ENCODE data around the gene RPL22L1.

RPL22L1 gene

DNA sequence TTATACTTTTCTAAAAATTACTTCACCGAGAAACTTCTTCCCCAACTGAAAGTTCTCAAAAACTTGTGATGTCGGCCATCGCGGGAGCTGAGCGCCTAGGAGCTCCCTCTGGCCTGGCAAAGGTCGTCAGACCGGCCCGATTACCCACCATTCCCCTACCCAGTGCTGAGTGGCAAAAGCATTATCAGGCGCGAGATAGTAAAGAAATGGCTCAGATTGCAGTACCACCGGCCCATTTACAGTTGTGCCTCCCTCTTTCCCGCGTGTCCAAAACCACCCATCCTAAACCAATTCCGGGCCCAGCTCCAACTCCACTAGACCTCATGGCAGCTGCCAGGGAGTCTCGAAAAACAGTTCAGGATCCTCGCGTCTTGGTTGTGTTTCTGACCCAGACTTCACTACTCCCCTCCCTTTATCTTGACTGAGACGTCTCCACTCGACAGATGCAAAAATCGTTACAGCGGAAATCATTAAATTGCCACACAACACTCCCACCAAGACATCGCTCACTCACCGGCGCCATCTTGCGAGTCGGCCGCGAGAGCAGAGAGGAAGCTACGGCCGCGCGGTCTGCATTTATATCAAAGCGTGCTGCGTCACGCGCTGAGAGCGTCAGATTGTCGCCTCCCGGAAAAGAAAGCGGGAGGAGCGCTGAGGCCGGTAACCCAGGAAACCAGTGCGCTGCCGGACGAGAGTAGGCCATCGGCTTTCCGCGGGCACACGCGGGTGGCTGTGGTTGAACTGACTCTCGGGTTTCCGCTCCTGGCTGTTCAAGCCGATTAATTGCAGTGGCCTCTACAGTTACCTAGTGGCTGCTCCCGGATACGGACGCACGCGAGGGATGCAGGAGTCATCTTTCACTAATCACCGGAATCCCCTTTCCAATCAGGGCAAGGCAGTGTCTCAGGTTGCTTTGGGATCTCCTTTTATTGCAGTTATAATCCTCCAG is at the start of gene RPL22L1:
RPL22L1 (minus strand) TSS at position 551 of the 949 bp plus-strand sequence; CDS start at position 523, 28 bp downstream.
- Histone ChIP-seq H3K36me3 (ENCODE audit: low read depth) (peaks cover 40% of the 10 kb centered on the region), H3K27ac (ENCODE audit: poor library complexity, severe bottlenecking) (peak within 1 kb of the TSS; percentile 73), H3K27me3 (ENCODE audit: insufficient read depth, poor library complexity, severe bottlenecking) (no peaks in the 10 kb centered on the region), H3K4me3 (ENCODE audit: severe bottlenecking) (peak within 1 kb of the TSS; percentile 74), H3K4me1 (ENCODE audit: insufficient read depth, poor library complexity, severe bottlenecking) (peaks cover 11% of the 10 kb centered on the region), H3K9me3 (ENCODE audit: severe bottlenecking) (no peaks in the 10 kb centered on the region)
- ATAC-seq (ENCODE audit: low read depth) (peak; percentile 87), DNase-seq (ENCODE audit: low spot score) (peak; percentile 92)
- TF ChIP-seq, protein P1, sequence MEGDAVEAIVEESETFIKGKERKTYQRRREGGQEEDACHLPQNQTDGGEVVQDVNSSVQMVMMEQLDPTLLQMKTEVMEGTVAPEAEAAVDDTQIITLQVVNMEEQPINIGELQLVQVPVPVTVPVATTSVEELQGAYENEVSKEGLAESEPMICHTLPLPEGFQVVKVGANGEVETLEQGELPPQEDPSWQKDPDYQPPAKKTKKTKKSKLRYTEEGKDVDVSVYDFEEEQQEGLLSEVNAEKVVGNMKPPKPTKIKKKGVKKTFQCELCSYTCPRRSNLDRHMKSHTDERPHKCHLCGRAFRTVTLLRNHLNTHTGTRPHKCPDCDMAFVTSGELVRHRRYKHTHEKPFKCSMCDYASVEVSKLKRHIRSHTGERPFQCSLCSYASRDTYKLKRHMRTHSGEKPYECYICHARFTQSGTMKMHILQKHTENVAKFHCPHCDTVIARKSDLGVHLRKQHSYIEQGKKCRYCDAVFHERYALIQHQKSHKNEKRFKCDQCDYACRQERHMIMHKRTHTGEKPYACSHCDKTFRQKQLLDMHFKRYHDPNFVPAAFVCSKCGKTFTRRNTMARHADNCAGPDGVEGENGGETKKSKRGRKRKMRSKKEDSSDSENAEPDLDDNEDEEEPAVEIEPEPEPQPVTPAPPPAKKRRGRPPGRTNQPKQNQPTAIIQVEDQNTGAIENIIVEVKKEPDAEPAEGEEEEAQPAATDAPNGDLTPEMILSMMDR (IDR thresholded peaks at IDR 0.05; ENCODE audit: poor library complexity, severe bottlenecking) = no peak

DNA sequence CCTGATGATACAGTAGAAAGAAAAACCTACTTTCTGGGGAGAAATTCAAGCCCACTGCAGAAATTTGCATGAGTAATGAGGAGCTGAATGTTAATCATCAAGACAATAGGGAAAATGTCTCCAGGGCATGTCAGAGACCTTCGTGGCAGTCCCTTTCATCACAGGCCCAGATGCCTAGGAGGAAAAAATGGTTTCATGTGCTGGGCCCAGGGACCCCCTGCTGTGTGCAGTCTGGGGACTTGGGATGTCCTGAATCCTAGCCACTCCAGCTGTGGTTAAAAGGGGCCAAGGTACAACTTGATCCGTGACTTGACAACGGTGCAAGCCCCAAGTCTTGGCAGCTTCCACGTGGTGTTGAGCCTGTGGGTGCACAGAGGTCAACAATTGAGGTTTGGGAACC is 48.7 kb upstream of the RPL22L1 start:
- H3K36me3 ChIP-seq (ENCODE audit: low read depth) = no peaks in the 10 kb centered on the region
- H3K27me3 ChIP-seq (ENCODE audit: insufficient read depth, poor library complexity, severe bottlenecking) = no peaks in the 10 kb centered on the region
- no peaks in the 10 kb centered on the region for H3K4me1 ChIP-seq (ENCODE audit: insufficient read depth, poor library complexity, severe bottlenecking)
- no peak overlapping the region for H3K27ac ChIP-seq (ENCODE audit: poor library complexity, severe bottlenecking)
- ATAC-seq (ENCODE audit: low read depth) (no peak), DNase-seq (ENCODE audit: low spot score) (no peak)
- no peak overlapping the region for H3K4me3 ChIP-seq (ENCODE audit: severe bottlenecking)
- TF ChIP-seq, protein P1 (IDR thresholded peaks at IDR 0.05; ENCODE audit: poor library complexity, severe bottlenecking) = no peak
- H3K9me3 ChIP-seq (ENCODE audit: severe bottlenecking) = peaks cover 5% of the 10 kb centered on the region

DNA sequence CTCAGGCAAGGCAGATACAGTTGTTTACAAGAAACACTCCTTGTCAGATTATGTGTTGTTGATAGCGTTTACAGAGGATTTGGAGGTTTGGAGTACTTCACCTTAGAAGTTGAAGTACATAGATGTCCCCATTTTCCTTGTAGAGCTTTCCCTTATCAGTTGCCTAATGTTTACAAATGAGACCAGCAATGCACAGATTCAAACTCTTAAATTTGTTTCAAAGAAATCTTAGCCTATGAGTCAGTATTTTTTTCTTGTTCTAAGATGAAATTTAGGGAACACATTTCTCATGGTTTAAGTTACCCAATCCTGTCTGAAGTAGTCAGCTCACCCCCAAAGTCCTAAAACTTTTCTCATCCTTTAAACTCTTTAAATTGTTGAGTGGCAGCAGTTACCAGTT is 44.7 kb upstream of the RPL22L1 start:
- DNase-seq (ENCODE audit: low spot score) = no peak
- Histone ChIP-seq H3K4me3 (ENCODE audit: severe bottlenecking) (no peak overlapping the region), H3K36me3 (ENCODE audit: low read depth) (no peaks in the 10 kb centered on the region), H3K27me3 (ENCODE audit: insufficient read depth, poor library complexity, severe bottlenecking) (no peaks in the 10 kb centered on the region), H3K9me3 (ENCODE audit: severe bottlenecking) (peaks cover 6% of the 10 kb centered on the region), H3K27ac (ENCODE audit: poor library complexity, severe bottlenecking) (no peak overlapping the region), H3K4me1 (ENCODE audit: insufficient read depth, poor library complexity, severe bottlenecking) (no peaks in the 10 kb centered on the region)
- TF ChIP-seq, protein P1 (IDR thresholded peaks at IDR 0.05; ENCODE audit: poor library complexity, severe bottlenecking) = no peak
- no peak for ATAC-seq (ENCODE audit: low read depth)

DNA sequence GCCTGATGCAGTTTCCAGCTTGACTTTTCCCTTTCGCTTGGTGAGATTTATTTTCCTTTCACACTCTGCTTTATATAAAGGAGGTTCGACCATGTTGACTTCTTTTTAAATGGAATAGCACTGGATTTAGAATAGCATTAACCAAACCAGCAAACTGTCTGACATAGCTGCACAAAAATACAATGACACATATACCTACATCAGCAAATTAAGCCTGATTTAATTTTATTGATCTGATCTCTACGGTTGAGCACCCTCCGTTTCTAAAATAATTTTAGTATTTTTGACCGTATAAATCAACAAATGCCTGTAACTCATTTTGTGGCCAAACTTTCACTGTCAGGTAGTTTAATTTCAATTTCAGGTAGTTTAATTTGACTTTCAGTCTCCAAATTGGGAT is 44.2 kb upstream of the RPL22L1 start:
- Histone ChIP-seq H3K36me3 (ENCODE audit: low read depth) (no peaks in the 10 kb centered on the region), H3K9me3 (ENCODE audit: severe bottlenecking) (peaks cover 6% of the 10 kb centered on the region), H3K27me3 (ENCODE audit: insufficient read depth, poor library complexity, severe bottlenecking) (no peaks in the 10 kb centered on the region), H3K27ac (ENCODE audit: poor library complexity, severe bottlenecking) (no peak overlapping the region), H3K4me3 (ENCODE audit: severe bottlenecking) (no peak overlapping the region), H3K4me1 (ENCODE audit: insufficient read depth, poor library complexity, severe bottlenecking) (peaks cover 1% of the 10 kb centered on the region)
- TF ChIP-seq, protein P1 (IDR thresholded peaks at IDR 0.05; ENCODE audit: poor library complexity, severe bottlenecking) = no peak
- ATAC-seq (ENCODE audit: low read depth) = no peak
- DNase-seq (ENCODE audit: low spot score) = no peak

DNA sequence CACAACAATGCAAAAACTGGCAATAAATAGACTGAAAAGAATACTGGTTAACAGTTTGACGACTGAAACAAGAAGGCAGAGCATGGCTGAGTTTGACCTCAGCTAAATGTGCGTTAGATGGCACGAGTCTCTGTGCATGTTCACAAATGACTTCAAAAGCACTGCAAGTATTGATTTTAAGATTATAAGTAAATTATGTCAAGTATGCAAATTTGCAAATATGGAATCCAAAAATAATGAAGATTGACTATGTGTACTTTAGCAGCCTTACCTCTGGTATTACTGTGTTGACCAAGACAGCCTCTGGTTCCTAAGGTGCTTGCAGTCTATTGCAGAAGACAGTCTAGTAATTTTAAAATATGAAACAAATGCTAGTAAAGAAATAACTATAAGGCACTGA is 41.1 kb upstream of the RPL22L1 start:
- TF ChIP-seq, protein P1 (IDR thresholded peaks at IDR 0.05; ENCODE audit: poor library complexity, severe bottlenecking) = no peak
- no peak for DNase-seq (ENCODE audit: low spot score)
- ATAC-seq (ENCODE audit: low read depth) = no peak
- Histone ChIP-seq H3K4me3 (ENCODE audit: severe bottlenecking) (no peak overlapping the region), H3K36me3 (ENCODE audit: low read depth) (peaks cover 6% of the 10 kb centered on the region; the same call in 1 of the 2 replicates), H3K4me1 (ENCODE audit: insufficient read depth, poor library complexity, severe bottlenecking) (peaks cover 19% of the 10 kb centered on the region), H3K27me3 (ENCODE audit: insufficient read depth, poor library complexity, severe bottlenecking) (no peaks in the 10 kb centered on the region), H3K9me3 (ENCODE audit: severe bottlenecking) (peaks cover 4% of the 10 kb centered on the region), H3K27ac (ENCODE audit: poor library complexity, severe bottlenecking) (no peak overlapping the region)
